ENCODE results near the gene TIMM13.

The TIMM13 gene

GRCh38 chr19:2454962-2455850, 27.8 kb upstream of the TIMM13 start:
- no peak for DNase-seq (ENCODE audit: low spot score)

DNA sequence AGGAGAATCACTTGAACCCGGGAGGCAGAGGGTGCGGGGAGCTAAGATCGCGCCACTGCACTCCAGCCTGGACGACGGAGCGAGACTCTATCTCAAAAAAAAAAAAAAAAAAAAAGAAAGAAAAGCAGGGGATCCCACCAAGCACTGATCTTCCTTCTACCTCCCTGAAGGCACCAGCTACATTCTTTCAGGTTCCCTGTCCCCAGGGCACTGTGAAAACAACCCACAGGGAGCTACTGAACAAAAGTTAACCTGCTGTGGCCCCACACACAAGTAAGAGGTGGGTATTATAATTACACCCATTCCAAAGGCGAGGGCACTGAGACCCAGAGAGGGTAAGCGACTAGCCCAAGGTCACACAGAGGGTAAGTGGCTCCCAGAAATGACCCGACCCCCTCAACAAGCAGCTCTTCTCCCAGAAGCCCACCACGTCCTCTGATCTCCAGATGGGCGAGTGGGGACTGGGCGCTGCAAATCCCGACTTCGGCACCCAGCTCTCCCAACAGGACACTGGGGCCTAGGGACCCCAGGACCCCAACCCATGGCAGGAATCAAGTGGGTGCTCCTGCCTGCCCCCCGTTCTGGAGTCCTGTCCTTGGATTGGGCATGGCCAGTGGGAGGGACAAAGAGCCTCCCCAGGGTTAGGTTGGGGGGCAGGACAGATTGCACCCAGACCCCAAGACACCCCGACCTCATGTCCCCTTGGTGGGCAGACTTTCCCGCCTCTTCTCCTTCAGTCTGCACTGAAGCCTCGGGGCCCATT, 27.0 kb upstream of the TIMM13 start:
- no peak for DNase-seq (ENCODE audit: low spot score)

DNA sequence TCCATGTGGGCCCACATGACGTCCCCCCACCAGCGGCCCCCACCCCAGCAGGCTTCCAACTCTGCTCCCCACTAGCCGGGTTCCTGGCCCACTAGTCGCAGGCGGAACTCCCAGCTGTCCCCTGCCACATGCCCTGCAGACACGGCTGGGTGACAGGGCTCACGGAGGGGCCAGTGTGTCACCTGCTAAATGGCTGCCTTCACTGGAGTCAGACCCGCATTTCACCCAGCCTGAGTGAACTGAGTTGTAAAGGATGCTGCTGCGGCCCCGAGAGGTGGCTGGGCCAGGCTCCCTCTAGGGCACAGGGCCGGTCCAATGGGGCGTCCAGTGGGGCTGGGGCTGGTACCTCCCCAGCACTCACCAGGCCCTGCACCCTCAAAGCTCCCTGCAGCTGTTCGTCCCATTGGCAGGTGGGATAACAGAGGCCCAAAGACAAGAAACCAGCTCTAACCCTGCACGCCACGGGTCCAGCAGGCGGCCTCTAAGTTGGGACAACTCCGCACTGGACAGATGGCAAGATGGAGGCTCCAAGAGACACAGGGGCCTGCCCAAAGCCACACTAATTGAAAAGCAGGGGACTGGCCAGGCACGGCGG, 26.1 kb upstream of the TIMM13 start:
- no peak for DNase-seq (ENCODE audit: low spot score)

- no peak for DNase-seq (ENCODE audit: low spot score)
Observed at GRCh38 chr19:2451741-2452140, 24.4 kb upstream of the TIMM13 start.

GRCh38 chr19:2451138-2451537, 23.8 kb upstream of the TIMM13 start:
- no peak for DNase-seq (ENCODE audit: low spot score)

DNA sequence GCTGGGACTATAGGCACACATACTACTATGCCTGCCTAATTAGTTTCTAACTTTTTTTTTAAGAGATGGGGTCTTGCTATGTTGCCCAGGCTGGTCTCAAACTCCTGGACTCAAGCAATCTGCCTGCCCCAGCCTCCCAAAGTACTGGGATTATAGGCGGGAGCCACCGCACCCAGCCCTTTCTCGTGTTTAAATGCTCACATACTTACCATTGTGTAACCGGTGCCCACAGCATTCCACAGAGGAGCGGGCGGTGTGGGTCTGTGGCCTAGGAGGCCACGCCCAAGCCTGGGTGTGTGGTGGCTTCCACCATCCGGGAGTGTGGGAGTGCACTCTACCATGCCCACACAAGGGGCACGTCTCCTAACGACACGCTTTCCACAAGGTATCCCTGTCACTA, 21.6 kb upstream of the TIMM13 start:
- DNase-seq (ENCODE audit: low spot score) = no peak

DNA sequence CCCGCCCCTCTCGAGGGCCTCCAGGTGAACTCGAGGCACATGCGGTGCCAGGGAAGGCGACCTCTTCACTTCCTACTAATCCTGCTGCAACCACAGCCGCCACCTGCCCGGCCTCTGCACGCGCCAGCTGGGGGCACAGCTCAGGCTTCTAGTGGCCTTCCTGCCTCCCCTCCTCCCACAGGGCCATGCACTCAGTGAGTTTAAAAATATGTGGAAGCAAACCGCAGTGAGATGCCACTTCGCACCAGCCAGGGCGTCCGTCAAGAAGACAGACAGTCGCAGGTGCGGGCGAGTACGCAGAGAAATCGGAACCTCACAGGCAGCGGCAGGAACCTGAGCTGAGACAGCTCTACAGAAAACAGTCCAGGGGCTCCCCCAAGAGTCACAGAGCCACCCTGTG, 19.0 kb upstream of the TIMM13 start:
- no peak for DNase-seq (ENCODE audit: low spot score)

DNA sequence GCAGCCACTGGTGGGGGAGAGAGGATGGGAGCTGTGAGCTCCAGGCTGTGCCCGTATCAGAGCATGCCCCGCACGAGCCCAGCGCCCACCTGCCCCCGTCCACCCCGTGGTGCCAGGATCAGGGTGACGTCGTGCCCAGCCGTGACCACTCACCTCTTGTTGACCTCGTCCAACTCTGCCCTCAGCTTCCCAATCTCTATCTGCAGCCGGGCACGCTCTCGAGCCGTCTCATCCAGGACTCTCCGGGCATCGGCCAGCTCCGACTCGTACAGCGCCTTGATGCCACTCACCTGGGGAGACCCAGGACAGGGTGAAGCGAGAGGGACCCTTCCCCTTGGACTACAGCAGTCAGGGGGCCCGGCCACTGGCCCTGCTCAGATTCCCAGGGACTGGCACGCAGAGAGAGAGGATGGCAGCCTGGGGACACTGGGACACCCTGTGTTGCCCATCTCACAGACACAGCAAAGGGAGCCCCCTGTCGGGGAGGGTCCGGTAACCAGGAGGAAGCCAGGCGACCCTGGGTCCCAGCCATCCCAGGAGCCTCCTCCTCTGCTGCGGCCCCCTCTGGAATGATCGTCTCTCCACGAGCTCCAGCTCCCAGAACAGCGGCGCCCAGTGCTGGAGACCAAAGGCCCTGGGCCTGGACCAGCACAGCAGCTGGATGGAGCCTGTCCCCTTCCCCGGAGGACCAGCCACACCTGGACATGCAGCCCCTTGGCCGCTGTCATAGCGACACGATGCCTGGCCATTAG, 17.0 kb upstream of the TIMM13 start:
- no peak for DNase-seq (ENCODE audit: low spot score)

GRCh38 chr19:2443785-2444182, 16.4 kb upstream of the TIMM13 start:
- DNase-seq (ENCODE audit: low spot score) = no peak

- DNase-seq (ENCODE audit: low spot score) = no peak
Observed at GRCh38 chr19:2443116-2443784, 15.9 kb upstream of the TIMM13 start.

GRCh38 chr19:2441096-2441752, 13.8 kb upstream of the TIMM13 start:
- no peak for DNase-seq (ENCODE audit: low spot score)

- DNase-seq (ENCODE audit: low spot score) = no peak
Observed at GRCh38 chr19:2440515-2440914, 13.1 kb upstream of the TIMM13 start.

GRCh38 chr19:2438178-2438577, 10.8 kb upstream of the TIMM13 start:
- DNase-seq (ENCODE audit: low spot score) = no peak

DNA sequence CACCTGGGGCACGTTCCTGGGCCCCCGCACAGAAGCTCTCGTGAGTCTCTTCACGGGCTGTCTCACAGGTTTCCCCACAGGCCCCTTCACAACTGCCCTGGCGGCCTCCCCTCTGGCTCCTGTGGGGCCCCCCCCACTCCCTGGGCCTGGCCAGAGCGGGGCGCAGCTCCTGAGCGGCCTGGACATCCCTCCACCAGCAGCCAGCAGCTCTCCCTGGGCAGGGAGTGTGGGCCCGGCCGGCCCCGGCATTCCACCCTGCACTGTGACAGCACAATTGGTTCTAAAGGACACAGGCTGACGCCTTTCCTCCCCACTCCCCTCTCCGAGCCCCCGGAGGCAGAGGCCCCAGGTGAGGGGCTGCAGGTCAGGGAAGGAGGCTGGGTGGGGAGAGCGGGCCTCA, 9.5 kb upstream of the TIMM13 start:
- DNase-seq (ENCODE audit: low spot score) = no peak

- no peak for DNase-seq (ENCODE audit: low spot score)
Observed at GRCh38 chr19:2436384-2436783, 9.0 kb upstream of the TIMM13 start.

DNA sequence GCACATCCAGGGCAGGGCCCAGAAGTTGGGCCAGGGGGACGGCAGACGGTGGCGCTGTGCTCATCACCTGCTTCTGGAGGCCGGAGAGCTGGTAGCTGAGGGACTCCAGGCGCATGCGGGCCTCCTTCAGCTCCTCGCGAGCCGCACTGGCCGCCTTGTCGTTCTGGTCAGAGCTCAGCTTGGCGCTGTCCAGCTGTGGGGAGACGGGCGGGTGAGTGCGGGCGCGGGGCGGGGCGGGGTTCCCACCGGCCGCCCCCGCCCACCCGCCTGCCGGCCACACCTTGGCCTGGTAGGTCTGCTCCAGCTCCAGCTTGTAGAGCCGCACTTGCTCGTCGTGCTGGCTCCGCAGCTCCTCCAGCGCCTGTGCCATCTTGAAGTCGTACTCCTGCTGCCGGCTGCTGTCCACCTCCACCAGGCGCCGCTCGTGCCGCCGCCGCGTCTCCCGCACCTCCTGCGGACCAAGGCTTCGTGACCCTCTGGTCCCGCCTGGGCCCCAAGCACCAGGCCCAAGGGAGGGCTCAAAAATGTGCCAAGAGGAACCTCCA, 7.4 kb upstream of the TIMM13 start:
- no peak for DNase-seq (ENCODE audit: low spot score)

- DNase-seq (ENCODE audit: low spot score) = no peak
Observed at GRCh38 chr19:2434267-2434666, 6.9 kb upstream of the TIMM13 start.

GRCh38 chr19:2433854-2434253, 6.5 kb upstream of the TIMM13 start:
- no peak for DNase-seq (ENCODE audit: low spot score)

DNA sequence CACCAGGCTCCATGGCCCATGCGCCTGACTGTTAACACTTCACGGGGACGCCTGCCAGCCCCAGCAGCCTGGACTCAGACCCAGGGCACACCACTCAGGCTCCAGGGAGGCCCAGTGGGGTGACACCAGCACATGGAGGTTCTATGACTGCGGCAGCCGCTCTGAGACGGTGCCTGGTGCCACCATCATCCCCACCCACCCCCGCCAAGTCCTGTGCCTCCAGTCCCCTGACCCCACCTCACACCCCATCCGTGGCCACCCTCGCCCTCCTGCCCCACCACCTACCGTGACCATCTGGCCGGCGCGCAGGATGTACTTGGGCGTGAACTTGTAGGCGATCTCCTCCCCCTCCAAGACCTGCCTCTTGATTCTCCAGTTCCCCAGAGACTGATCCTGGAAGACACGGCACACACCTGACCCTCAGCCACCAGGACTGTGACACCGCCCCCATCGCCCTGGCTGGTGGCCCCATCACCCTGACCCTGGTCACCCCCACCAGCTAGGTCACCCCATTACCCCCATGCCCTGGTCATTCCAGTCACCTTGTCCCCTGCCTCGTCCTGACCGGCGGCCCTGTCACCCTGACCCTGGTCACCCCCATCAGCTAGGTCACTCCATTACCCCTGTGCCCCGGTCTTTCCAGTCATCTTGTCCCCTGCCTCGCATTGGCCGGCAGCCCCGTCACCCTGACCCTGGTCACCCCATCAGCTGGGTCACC, 4.9 kb upstream of the TIMM13 start:
- DNase-seq (ENCODE audit: low spot score) = no peak
